Activated B cell treated with CpG ODN at 0.5 μM for 24 hours (primary cell): ENCODE results near the gene SCTR. TPM values are rescaled to one million over a fixed set of nuclear protein-coding genes. Genes with fewer than 3 reads are reported as not detected.

ENCODE experiments used
- ATAC-seq: fragments of 200-7000 bp; cut with Tn5 transposase; one replicate; pipeline ENCODE4 v1.10.0; 2021; ENCODE audit warnings: low read depth, mild to moderate bottlenecking, moderate library complexity
- CTCF ChIA-PET: fragments of 350-600 bp; sonication (Branson Sonifier 250); formaldehyde crosslinking; loops from one replicate; lab custom pipeline; 2021; ENCODE audit warnings: antibody characterized with exemption; lab: Charles Lee
- POLR2A ChIA-PET: fragments of 350-600 bp; sonication (Branson Sonifier 250); formaldehyde crosslinking; loops from one replicate; lab custom pipeline; 2021; ENCODE audit warnings: antibody characterized with exemption; lab: Charles Lee
- DNase-seq: peaks from one replicate; pipeline ENCODE4 v3.0.0; 2022
- H3K27ac Mint-ChIP-seq: one replicate; pipeline ENCODE4 v1.8.0; 2020; ENCODE audit warnings: mixed read lengths
- H3K27me3 Mint-ChIP-seq: one replicate; pipeline ENCODE4 v1.8.0; 2021; ENCODE audit warnings: mixed read lengths
- H3K36me3 Mint-ChIP-seq: one replicate; pipeline ENCODE4 v1.8.0; 2021; ENCODE audit warnings: low read depth, mixed read lengths
- H3K4me1 Mint-ChIP-seq: one replicate; pipeline ENCODE4 v1.8.0; 2021; ENCODE audit warnings: mixed read lengths
- H3K4me3 Mint-ChIP-seq: one replicate; pipeline ENCODE4 v1.8.0; 2020; ENCODE audit warnings: mild to moderate bottlenecking, mixed read lengths
- H3K9me3 Mint-ChIP-seq: one replicate; pipeline ENCODE4 v1.8.0; 2020; ENCODE audit warnings: mixed read lengths
- intact Hi-C: fragments of 100-400 bp; cut with micrococcal nuclease; formaldehyde crosslinking; loops from one replicate; pipeline ENCODE4 v1.15.1; 2024
- total RNA-seq: library from RNA; stranded (reverse); gene quantifications from 2 replicates; pipeline ENCODE4 v1.2.3, GENCODE V29; 2022
- TF ChIP-seq, protein P1 (sequence below): fragments of 200-600 bp; IDR thresholded peaks from one replicate; pipeline ENCODE4 v1.8.0; 2022; ENCODE audit warnings: antibody characterized with exemption, mild to moderate bottlenecking

The SCTR gene
- total RNA-seq, 1 donor from 2014 or later, result not detected

DNA sequence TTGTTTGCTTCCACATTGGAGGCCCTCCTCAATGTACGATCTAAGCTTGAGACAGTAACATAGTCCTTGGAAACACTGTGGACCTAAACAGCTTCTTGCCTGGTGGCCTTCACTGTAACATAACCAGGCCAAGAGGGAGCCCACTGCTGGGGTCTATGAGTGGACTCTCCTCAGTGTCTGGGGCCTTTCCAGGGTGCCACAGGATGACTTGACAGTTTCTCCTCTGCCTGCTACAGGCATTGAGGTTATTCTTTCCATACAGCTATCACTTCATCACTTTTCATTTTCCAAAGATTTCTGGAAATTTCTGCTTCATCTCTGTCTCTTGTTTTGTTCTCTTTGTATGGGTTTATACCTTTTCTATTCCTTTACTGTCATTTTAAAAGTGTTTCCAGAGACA, 11.3 kb downstream of the SCTR start:
- ChIA-PET CTCF (no interaction called here), POLR2A (no interaction called here)
- Mint-ChIP-seq H3K4me1 (no peaks in the 10 kb centered on the region), H3K36me3 (no peaks in the 10 kb centered on the region), H3K4me3 (no peak overlapping the region), H3K27ac (no peak overlapping the region), H3K9me3 (no peaks in the 10 kb centered on the region), H3K27me3 (peaks cover 17% of the 10 kb centered on the region)
- ATAC-seq, result no peak
- DNase-seq, result no peak
- TF ChIP-seq, protein P1, sequence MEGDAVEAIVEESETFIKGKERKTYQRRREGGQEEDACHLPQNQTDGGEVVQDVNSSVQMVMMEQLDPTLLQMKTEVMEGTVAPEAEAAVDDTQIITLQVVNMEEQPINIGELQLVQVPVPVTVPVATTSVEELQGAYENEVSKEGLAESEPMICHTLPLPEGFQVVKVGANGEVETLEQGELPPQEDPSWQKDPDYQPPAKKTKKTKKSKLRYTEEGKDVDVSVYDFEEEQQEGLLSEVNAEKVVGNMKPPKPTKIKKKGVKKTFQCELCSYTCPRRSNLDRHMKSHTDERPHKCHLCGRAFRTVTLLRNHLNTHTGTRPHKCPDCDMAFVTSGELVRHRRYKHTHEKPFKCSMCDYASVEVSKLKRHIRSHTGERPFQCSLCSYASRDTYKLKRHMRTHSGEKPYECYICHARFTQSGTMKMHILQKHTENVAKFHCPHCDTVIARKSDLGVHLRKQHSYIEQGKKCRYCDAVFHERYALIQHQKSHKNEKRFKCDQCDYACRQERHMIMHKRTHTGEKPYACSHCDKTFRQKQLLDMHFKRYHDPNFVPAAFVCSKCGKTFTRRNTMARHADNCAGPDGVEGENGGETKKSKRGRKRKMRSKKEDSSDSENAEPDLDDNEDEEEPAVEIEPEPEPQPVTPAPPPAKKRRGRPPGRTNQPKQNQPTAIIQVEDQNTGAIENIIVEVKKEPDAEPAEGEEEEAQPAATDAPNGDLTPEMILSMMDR, result no peak
- intact Hi-C loops, result no loop called here

DNA sequence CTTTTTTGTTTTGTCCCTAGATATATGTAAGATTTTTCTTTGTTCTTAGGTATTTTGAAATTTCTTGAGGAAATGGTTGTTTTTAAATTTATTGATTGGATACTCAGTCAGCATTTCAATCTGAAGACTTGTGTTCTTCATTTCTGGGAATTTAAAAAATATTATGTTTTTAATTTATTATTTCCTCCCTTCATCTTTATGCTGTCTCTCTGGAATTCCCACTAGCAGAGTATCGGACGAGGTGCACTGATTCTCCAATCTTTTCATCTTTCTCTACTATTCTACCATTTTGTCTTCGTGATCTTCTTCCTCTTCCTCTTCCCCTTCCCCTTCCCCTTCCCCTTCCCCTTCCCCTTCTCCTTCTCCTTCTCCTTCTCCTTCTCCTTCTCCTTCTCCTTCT, 12.3 kb downstream of the SCTR start:
- no peak overlapping the region for H3K27ac Mint-ChIP-seq
- CTCF ChIA-PET, result no interaction called here

DNA sequence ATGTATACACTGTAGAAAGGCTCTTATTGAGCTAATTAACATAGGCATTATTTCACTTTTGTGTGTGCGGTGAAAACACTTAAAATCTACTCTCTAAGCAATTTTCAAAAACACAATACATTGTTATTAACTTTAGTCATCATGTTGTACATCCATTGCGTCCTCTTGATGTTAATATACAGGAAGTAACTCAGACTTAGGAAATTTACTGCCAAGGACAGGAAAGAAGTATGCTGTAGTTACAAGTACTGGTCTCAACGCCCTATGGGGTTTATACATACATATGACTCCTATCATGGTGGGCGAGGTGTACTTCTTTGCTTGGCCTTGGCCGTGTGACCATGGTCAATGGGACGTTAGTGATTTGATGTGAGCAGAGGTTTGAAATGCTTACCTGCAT, 15.5 kb downstream of the SCTR start:
- no peak for ATAC-seq
- TF ChIP-seq, protein P1, result no peak
- Mint-ChIP-seq H3K27me3 (peaks cover 6% of the 10 kb centered on the region), H3K4me1 (no peaks in the 10 kb centered on the region), H3K27ac (no peak overlapping the region), H3K4me3 (no peak overlapping the region), H3K9me3 (no peaks in the 10 kb centered on the region), H3K36me3 (no peaks in the 10 kb centered on the region)
- DNase-seq, result no peak
- CTCF ChIA-PET, result no interaction called here
- POLR2A ChIA-PET, result no interaction called here
- intact Hi-C loops, result no loop called here

More for the DNA sequence above, 12.3 kb downstream of the SCTR start:
- H3K27me3 Mint-ChIP-seq, result peaks cover 17% of the 10 kb centered on the region
- H3K4me3 Mint-ChIP-seq, result no peak overlapping the region
- H3K4me1 Mint-ChIP-seq, result no peaks in the 10 kb centered on the region
- intact Hi-C loops, result no loop called here
- ATAC-seq (no peak), DNase-seq (no peak)
- H3K36me3 Mint-ChIP-seq, result no peaks in the 10 kb centered on the region
- POLR2A ChIA-PET, result no interaction called here
- no peaks in the 10 kb centered on the region for H3K9me3 Mint-ChIP-seq
- TF ChIP-seq, protein P1, result no peak

DNA sequence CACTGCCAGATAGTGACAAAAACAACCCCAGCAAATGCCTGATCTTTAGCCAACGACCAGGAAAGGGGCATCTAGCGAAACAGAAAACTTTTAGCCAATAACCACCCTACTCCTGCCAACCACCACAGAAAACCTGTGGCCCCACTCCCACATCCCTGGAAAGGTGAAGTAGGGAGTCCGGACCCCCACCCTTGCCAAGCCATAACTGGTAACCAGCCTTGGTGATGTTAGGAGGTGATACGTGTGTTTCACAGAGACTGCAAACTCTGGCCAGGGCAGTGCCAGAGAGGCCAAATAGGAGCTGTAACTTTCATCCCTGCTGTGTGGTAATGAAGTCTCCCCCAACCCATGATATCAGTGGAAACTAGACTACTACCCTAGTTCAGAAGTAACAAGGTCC, 27.6 kb downstream of the SCTR start:
- intact Hi-C loops, result no loop called here
- CTCF ChIA-PET, result no interaction called here
- H3K36me3 Mint-ChIP-seq, result no peaks in the 10 kb centered on the region
- ATAC-seq (no peak), DNase-seq (no peak)
- H3K27ac Mint-ChIP-seq, result no peak overlapping the region
- no peaks in the 10 kb centered on the region for H3K4me1 Mint-ChIP-seq
- TF ChIP-seq, protein P1, result no peak
- POLR2A ChIA-PET, result no interaction called here
- H3K9me3 Mint-ChIP-seq, result peaks cover 28% of the 10 kb centered on the region
- peaks cover 38% of the 10 kb centered on the region for H3K27me3 Mint-ChIP-seq
- H3K4me3 Mint-ChIP-seq, result no peak overlapping the region

DNA sequence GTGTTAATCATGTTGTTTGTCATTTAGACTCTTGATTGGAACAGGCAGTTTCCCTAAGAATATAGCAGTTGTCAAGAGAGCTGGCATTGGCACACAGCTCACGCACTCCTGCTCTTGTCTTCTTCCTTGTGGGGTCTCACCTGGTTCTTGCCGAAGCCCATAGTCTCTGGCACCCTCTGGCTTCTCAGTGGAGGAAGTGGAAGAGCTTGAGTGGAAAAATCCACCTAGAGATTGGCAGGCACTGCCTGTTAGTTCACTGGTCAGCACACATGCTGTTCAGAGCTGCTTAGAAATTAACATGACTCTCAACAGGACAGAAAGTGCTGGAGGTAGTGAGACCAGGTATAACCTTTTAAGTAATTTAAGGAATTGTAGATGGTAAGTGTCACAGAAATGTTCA, 28.3 kb downstream of the SCTR start:
- intact Hi-C loops, result no loop called here
- ATAC-seq (no peak), DNase-seq (no peak)
- no peaks in the 10 kb centered on the region for H3K4me1 Mint-ChIP-seq
- TF ChIP-seq, protein P1, result no peak
- no peaks in the 10 kb centered on the region for H3K36me3 Mint-ChIP-seq
- ChIA-PET CTCF (no interaction called here), POLR2A (no interaction called here)
- H3K9me3 Mint-ChIP-seq, result peaks cover 23% of the 10 kb centered on the region
- no peak overlapping the region for H3K27ac Mint-ChIP-seq
- H3K4me3 Mint-ChIP-seq, result no peak overlapping the region
- peaks cover 33% of the 10 kb centered on the region for H3K27me3 Mint-ChIP-seq
